OCI-LY7 (cell line): ENCODE data around the gene PPIH. TPM values are rescaled to one million over a fixed set of nuclear protein-coding genes. Genes with fewer than 3 reads are reported as not detected.

Source experiments
- BruUV-seq: library from RNA; stranded (reverse); fragments of 400-500 nt; replicated peaks from 2 replicates; lab custom pipeline; 2021; lab: Mats Ljungman, UMichigan
- CTCF ChIA-PET: fragments of 300-600 bp; sonication (Branson Sonifier 250); formaldehyde crosslinking; loops from one replicate; lab custom pipeline; 2022; ENCODE audit warnings: antibody characterized with exemption; ENCODE audit not compliant: unreplicated experiment; lab: Charles Lee
- POLR2A ChIA-PET: fragments of 300-600 bp; sonication (Branson Sonifier 250); formaldehyde crosslinking; loops from one replicate; lab custom pipeline; 2022; ENCODE audit warnings: antibody characterized with exemption; lab: Charles Lee
- DNase-seq: peaks from one replicate; pipeline ENCODE4 v3.0.0-alpha.2; 2015; ENCODE audit warnings: low spot score
- H2AFZ ChIP-seq: fragments of 200-600 bp; sonication (generic), shearing (Covaris generic); 2 replicates; pipeline ENCODE4 v1.6.1; 2014; ENCODE audit warnings: mild to moderate bottlenecking, antibody characterized with exemption, low read length, moderate library complexity
- H3K27ac ChIP-seq: fragments of 200-600 bp; sonication (generic); 2 replicates; pipeline ENCODE4 v1.5.1; 2014; ENCODE audit warnings: mixed run types, low read depth, mild to moderate bottlenecking, moderate library complexity, low read length, inconsistent platforms; ENCODE audit not compliant: poor library complexity, severe bottlenecking
- H3K36me3 ChIP-seq: fragments of 200-600 bp; sonication (generic); 2 replicates; pipeline ENCODE4 v1.6.1; 2014; ENCODE audit warnings: mild to moderate bottlenecking, antibody characterized with exemption, low read length, moderate library complexity, mixed read lengths; ENCODE audit not compliant: insufficient read depth
- H3K4me1 ChIP-seq: fragments of 200-600 bp; sonication (generic); 2 replicates; pipeline ENCODE4 v1.5.1; 2014; ENCODE audit warnings: mild to moderate bottlenecking, low read length; ENCODE audit not compliant: insufficient read depth, poor library complexity, severe bottlenecking
- H3K4me2 ChIP-seq: fragments of 200-600 bp; sonication (generic); 2 replicates; pipeline ENCODE4 v1.6.1; 2014; ENCODE audit warnings: mild to moderate bottlenecking, low read length
- H3K4me3 ChIP-seq: fragments of 200-600 bp; sonication (generic); 2 replicates; pipeline ENCODE4 v1.5.1; 2014; ENCODE audit warnings: mild to moderate bottlenecking, low read depth, low read length; ENCODE audit not compliant: poor library complexity, severe bottlenecking
- H3K79me2 ChIP-seq: fragments of 200-600 bp; sonication (generic); 2 replicates; pipeline ENCODE4 v1.6.1; 2016; ENCODE audit warnings: low read depth, mild to moderate bottlenecking, low read length, moderate library complexity, mixed read lengths; ENCODE audit not compliant: insufficient read depth
- H3K9me2 ChIP-seq: fragments of 200-600 bp; sonication (generic); 2 replicates; pipeline ENCODE4 v1.6.1; 2016; ENCODE audit warnings: mild to moderate bottlenecking, low read length, mixed read lengths; ENCODE audit not compliant: insufficient read depth
- H3K9me3 ChIP-seq: fragments of 200-600 bp; sonication (generic); 2 replicates; pipeline ENCODE4 v1.6.1; 2014; ENCODE audit warnings: mild to moderate bottlenecking, mixed run types, low read length, mixed read lengths
- H4K20me1 ChIP-seq: fragments of 200-600 bp; sonication (generic); 2 replicates; pipeline ENCODE4 v1.6.1; 2014; ENCODE audit warnings: mild to moderate bottlenecking, antibody characterized with exemption, low read length, moderate library complexity, mixed read lengths; ENCODE audit not compliant: insufficient read depth
- EZH2phosphoT487 ChIP-seq: fragments of 200-600 bp; sonication (generic); IDR thresholded peaks from 2 replicates; pipeline ENCODE4 v1.6.1; 2018; ENCODE audit warnings: low read depth, borderline replicate concordance, mild to moderate bottlenecking, mixed run types, antibody characterized with exemption, low read length, moderate library complexity, mixed read lengths
- intact Hi-C: fragments of 100-400 bp; cut with micrococcal nuclease; formaldehyde crosslinking; loops from one replicate; pipeline ENCODE4 v1.10.0; 2022; ENCODE audit not compliant: unreplicated experiment
- total RNA-seq, 2 experiments: library from RNA; depleted of rRNA in 1 of 2; stranded (reverse); fragments of >200 nt in 1 of 2; shearing (Covaris generic) in 1 of 2; gene quantifications; 2 replicates each; pipeline ENCODE4 v1.2.3, GENCODE V29; 2014 to 2022
- TF ChIP-seq, protein P1 (sequence below): fragments of 200-600 bp; sonication (generic); conservative IDR thresholded peaks from 2 replicates; pipeline ENCODE4 v1.5.1; 2014; ENCODE audit warnings: mild to moderate bottlenecking, antibody characterized with exemption, low read length, moderate library complexity, mixed read lengths

Gene PPIH
- total RNA-seq, 2 experiments from 2014 or later = 74.4 to 100 TPM

DNA sequence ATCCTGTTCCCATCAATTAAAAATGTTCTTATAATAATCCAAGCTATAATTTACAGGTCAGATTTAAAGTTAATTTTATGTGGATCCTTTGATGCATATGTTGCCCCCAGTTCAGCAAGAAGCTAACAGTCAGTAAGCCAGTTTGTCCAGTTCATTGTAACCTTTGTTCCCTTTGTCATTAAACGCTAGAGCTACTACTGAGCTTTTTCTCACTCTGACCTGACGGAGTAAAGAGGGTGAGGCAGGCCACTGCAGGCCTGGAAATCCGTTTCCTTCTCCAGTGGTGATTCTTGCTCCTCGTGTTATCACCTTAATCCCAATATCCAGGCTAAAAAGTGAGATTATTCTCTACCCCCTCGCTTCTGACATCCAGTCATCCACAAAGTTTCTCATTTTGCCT lies 34.2 kb downstream of the PPIH start:
- CTCF ChIA-PET = no interaction called here
- H3K4me2 ChIP-seq = no peak overlapping the region

DNA sequence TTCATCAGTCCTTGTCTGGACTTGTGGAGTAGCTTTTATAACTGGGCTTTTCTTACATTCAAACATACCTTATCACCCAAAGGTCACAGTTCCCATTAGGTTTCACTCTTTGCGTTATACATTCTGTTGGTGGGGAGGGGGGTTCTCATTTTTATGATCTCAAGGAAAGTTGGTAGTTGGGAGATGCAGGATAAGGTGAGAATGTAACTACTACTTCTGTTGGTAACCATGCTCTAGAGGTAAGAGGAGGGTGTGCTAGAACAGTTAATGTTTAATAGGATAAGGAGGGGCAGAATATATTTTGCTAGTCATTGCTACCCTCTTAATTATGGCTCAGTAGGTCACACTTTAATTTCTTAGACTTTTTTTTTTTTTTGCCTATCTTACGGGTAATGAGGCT lies 34.7 kb downstream of the PPIH start:
- CTCF ChIA-PET = no interaction called here
- TF ChIP-seq EZH2phosphoT487 = no peak
- TF ChIP-seq, protein P1, sequence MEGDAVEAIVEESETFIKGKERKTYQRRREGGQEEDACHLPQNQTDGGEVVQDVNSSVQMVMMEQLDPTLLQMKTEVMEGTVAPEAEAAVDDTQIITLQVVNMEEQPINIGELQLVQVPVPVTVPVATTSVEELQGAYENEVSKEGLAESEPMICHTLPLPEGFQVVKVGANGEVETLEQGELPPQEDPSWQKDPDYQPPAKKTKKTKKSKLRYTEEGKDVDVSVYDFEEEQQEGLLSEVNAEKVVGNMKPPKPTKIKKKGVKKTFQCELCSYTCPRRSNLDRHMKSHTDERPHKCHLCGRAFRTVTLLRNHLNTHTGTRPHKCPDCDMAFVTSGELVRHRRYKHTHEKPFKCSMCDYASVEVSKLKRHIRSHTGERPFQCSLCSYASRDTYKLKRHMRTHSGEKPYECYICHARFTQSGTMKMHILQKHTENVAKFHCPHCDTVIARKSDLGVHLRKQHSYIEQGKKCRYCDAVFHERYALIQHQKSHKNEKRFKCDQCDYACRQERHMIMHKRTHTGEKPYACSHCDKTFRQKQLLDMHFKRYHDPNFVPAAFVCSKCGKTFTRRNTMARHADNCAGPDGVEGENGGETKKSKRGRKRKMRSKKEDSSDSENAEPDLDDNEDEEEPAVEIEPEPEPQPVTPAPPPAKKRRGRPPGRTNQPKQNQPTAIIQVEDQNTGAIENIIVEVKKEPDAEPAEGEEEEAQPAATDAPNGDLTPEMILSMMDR = no peak
- peaks cover 99% of the 10 kb centered on the region for H3K79me2 ChIP-seq
- H3K9me3 ChIP-seq = no peaks in the 10 kb centered on the region
- H3K9me2 ChIP-seq = no peaks in the 10 kb centered on the region
- H2AFZ ChIP-seq = no peak overlapping the region
- intact Hi-C loops = no loop called here
- H3K4me2 ChIP-seq = no peak overlapping the region
- POLR2A ChIA-PET = no interaction called here
- no TSS peak for BruUV-seq
- H4K20me1 ChIP-seq = peaks cover 90% of the 10 kb centered on the region
- no peak overlapping the region for H3K4me3 ChIP-seq
- H3K36me3 ChIP-seq = peaks cover 100% of the 10 kb centered on the region
- H3K4me1 ChIP-seq = peaks cover 44% of the 10 kb centered on the region
- DNase-seq = no peak
- no peak overlapping the region for H3K27ac ChIP-seq

More for the DNA sequence above, 34.2 kb downstream of the PPIH start:
- H4K20me1 ChIP-seq = peaks cover 90% of the 10 kb centered on the region
- TF ChIP-seq EZH2phosphoT487 = no peak
- TF ChIP-seq, protein P1 = no peak
- no peak overlapping the region for H3K4me3 ChIP-seq
- peaks cover 48% of the 10 kb centered on the region for H3K4me1 ChIP-seq
- intact Hi-C loops = no loop called here
- no peak overlapping the region for H2AFZ ChIP-seq
- H3K9me3 ChIP-seq = no peaks in the 10 kb centered on the region
- H3K27ac ChIP-seq = no peak overlapping the region
- H3K79me2 ChIP-seq = peaks cover 99% of the 10 kb centered on the region
- BruUV-seq = no TSS peak
- no peak for DNase-seq
- peaks cover 100% of the 10 kb centered on the region for H3K36me3 ChIP-seq
- no peaks in the 10 kb centered on the region for H3K9me2 ChIP-seq
- POLR2A ChIA-PET = interaction anchor here (0.7 to 1.6 kb wide), 2 partner anchors 10 kb away, joined by 3 to 8 read pairs; partner anchors contain the start of gene YBX1

DNA sequence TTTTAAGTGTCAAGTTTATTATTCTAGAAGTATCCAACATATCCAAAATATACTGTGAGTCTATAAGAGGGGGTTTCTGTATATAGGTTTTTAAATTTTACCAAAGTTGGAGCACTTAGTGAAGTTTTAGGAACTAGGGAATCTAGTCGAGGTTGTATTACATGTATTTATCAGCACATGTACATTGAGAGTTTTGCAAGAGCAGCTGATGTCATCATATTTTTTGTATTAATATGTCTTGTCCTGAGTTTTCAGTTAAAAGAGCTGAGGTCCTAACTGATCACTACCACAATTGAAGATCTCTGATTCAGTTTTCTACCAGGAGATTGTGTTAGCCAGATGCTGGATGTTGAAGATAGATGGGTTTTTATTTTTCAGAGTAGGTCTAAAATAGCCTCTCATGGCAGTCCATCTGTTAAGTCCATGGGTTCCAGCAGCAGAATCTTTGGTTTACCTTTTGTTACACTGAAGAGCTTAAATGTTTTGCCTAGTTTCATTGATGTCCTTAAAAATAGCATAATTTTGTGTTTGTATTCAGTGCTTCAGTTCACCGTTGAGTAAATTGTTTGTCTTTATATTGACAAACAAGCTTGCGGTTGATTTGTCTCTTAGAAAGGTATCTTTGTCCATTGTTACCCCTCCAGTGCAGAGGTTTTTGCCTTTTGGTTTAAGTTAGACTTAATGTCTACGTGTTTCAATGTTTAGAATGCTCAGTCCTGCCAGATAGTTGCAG lies 40.0 kb downstream of the PPIH start:
- BruUV-seq = no TSS peak
- no peak overlapping the region for H3K4me2 ChIP-seq
- CTCF ChIA-PET = no interaction called here
- H3K4me1 ChIP-seq = no peaks in the 10 kb centered on the region
- no peak for DNase-seq
- peaks cover 100% of the 10 kb centered on the region for H3K36me3 ChIP-seq
- H3K4me3 ChIP-seq = no peak overlapping the region
- H2AFZ ChIP-seq = no peak overlapping the region
- peaks cover 55% of the 10 kb centered on the region for H4K20me1 ChIP-seq
- no peak overlapping the region for H3K27ac ChIP-seq
- H3K79me2 ChIP-seq = peaks cover 80% of the 10 kb centered on the region
- POLR2A ChIA-PET = no interaction called here
- H3K9me3 ChIP-seq = no peaks in the 10 kb centered on the region
- intact Hi-C loops = no loop called here
- no peaks in the 10 kb centered on the region for H3K9me2 ChIP-seq
- TF ChIP-seq, protein P1 = no peak
- no peak for TF ChIP-seq EZH2phosphoT487
